ENCODE measurements around the gene RNF126. TPM values are rescaled to one million over a fixed set of nuclear protein-coding genes. Genes with fewer than 3 reads are reported as not detected.
"Not testable (repeated sequence)": the region's sequence is repeated elsewhere in the genome, so short reads cannot be mapped to it uniquely, and the experiment has no call there.

RNF126 gene
- total RNA-seq, 1 experiment from 2014 or later, result 23.5 TPM

- no peaks in the 10 kb centered on the region for H3K27me3 ChIP-seq
- H3K36me3 ChIP-seq, result no peaks in the 10 kb centered on the region; the same call in 1 of the 2 replicates
- no peaks in the 10 kb centered on the region for H3K9me3 ChIP-seq
- peak overlapping the region; percentile 57 for H3K4me3 ChIP-seq
- DNase-seq, result no peak
Observed at GRCh38 chr19:676007-676338, 13.0 kb upstream of the RNF126 start.

DNA sequence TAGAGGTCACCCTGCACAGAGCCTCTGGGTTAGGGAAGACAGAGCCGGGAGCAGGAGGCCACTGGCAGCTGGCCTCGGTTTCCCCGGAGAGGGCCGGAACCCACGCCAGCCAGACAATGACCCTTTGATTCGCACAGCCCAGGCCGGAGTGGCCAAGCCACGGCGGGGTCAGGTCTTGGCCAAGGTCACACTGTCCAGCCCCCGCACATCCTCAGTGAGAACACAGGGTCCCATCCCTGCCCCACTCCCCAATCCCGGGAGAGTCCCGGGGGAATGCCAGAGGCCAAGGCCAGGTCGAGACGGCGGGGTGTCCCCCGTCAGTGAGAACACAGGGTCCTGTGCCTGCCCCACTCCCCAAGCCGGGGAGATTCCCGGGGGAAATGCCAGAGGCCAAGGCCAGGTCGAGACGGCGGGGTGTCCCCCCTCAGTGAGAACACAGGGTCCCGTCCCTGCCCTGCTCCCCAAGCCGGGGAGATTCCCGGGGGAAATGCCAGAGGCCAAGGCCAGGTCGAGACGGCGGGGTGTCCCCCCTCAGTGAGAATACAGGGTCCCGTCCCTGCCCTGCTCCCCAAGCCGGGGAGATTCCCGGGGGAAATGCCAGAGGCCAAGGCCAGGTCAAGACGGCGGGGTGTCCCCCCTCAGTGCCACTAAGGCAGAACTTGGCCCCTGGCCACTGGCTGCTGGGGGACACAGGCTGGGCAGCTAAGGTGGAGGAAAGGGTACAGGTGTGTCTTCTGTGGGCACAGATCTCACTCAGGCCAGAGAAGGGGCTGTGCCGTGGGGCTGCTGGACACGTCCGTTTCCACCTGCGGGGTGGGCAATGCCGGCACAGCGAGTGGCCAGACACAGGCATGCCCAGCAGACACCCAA lies 11.5 kb upstream of the RNF126 start:
- H3K27me3 ChIP-seq, result no peaks in the 10 kb centered on the region
- H3K36me3 ChIP-seq, result no peaks in the 10 kb centered on the region; the same call in 1 of the 2 replicates
- H3K4me3 ChIP-seq, result no peak overlapping the region
- no peak for DNase-seq
- H3K9me3 ChIP-seq, result no peaks in the 10 kb centered on the region

DNA sequence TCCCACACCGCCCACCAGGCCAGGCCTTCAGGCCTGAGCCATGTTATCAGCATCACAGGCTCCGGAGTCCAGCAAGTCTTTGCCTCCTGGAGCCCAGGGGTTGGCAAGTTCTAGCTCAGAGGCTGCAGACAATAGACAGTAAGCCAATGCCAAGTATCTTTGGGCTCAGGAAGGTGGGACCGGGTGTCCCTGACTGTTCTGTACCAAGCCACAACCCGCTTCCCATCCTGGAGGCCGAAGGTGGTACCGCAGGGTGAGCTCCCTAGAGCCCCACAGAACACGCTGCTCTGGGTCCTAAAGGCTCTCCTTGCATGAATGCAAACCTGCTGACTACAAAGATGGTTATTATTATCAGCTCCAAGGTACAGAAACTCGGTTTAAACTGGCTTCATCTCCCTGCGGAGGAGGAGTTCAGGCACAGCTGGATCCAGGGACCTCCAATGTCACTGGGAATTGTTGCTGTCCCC lies 7.6 kb upstream of the RNF126 start:
- Histone ChIP-seq H3K27me3 (no peaks in the 10 kb centered on the region), H3K4me3 (no peak overlapping the region), H3K36me3 (no peaks in the 10 kb centered on the region), H3K9me3 (no peaks in the 10 kb centered on the region)
- no peak for DNase-seq

DNA sequence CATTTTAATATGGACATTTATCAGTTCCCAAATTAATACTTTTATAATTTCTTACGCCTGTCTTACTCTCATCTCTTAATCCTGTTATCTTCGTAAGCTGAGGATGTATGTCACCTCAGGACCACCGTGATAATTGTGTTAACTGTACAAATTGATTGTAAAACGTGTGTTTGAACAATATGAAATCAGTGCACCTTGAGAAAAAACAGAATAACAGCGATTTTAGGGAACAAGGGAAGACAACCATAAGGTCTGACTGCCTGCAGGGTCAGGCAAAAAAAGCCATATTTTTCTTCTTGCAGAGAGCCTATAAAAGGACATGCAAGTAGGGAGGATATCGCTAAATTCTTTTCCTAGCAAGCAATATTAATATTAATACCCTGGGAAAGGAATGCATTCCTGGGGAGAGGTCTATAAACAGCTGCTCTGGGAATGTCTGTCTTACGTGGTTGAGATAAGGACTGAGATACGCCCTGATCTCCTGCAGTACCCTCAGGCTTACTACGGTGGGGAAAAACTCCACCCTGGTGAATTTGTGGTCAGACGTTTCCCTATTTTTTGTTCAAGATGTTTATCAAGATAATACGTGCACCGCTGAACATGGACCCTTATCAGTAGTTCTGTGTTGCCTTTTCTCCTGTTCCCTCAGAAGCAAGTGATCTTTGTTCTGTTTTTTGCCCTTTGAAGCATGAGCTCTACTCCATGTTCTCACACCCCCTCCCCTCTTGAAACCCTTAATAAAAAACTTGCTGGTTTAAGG lies 5.8 kb upstream of the RNF126 start:
- not testable (repeated sequence) for H3K9me3 ChIP-seq, H3K36me3 ChIP-seq, H3K27me3 ChIP-seq, H3K4me3 ChIP-seq, DNase-seq

GRCh38 chr19:666985-667573 lies 4.1 kb upstream of the RNF126 start:
- H3K36me3 ChIP-seq, H3K4me3 ChIP-seq, H3K27me3 ChIP-seq, DNase-seq, H3K9me3 ChIP-seq: not testable (repeated sequence)

DNA sequence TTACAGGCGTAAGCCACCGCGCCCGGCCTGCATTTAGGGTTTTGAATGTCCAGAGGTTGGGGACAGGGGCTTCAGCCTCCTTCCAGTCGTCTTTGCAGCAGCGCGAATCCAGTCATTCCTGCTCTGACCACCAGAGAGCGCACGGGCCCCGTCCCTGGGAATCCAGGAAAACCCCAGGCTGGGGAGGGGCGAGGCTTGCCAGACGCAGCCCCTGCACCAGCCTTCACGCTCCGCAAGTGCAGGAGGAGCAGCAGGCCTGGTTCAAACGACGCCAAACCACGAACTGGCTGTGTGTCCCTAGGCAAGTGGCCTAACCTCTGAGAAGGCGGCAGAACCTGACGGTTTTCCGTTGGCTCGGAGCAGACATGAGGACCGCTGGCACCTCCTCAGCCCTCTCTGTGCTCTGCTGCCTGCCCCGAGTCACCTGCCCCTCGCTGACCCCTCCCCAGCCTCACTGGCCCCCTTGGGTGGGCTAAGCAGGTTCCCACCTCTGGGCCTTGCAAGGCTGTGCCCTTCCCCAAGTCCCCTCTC lies 2.0 kb upstream of the RNF126 start:
- H3K4me3 ChIP-seq, result no peak overlapping the region
- no peaks in the 10 kb centered on the region for H3K27me3 ChIP-seq
- no peaks in the 10 kb centered on the region for H3K36me3 ChIP-seq
- no peaks in the 10 kb centered on the region for H3K9me3 ChIP-seq
- DNase-seq, result peak; percentile 64

GRCh38 chr19:663682-664117 lies 686 bp upstream of the RNF126 start:
- Histone ChIP-seq H3K27me3 (no peaks in the 10 kb centered on the region), H3K4me3 (peak overlapping the region; percentile 62), H3K9me3 (no peaks in the 10 kb centered on the region), H3K36me3 (no peaks in the 10 kb centered on the region)
- no peak for DNase-seq

DNA sequence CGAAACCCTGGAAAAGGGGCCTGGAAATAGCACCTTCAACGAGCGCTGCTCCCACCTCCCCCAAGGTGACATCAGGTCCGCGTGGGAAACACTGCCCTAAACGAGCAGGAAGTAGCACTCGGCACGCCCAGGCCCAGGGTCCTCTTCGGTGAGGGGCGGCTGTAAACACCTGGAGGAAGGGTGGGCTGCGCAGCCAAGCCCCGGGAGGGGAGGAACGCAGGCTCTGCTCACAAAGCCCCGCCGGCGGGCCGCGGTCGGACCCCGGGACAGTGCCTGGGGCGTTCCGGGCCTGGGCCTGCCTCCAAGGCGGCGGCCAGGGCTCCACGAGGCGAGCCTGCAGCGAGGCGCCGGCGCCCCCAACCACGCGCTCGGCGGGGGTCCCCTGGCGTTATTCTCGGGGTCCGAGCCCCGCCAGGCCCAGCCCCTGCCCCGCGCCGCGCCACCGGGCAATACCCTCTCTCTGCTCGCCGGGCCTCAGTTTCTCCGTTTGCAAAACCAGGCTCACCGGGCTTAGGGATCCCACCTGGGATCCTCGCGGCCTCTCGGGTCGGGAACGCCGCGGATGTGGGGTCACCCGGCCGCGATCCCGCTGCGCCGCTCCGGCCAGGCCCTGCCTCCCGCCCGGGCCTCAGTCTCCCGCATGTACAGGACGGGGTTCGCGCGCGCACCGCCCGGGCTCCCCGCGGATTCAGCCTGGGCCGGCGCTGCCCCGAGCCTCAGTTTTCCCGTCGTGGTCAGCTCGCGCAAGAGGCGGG lies 630 bp downstream of the RNF126 start:
- Histone ChIP-seq H3K27me3 (no peaks in the 10 kb centered on the region), H3K4me3 (peak overlapping the region; percentile 68), H3K9me3 (no peaks in the 10 kb centered on the region), H3K36me3 (no peaks in the 10 kb centered on the region)
- DNase-seq, result peak; percentile 48

DNA sequence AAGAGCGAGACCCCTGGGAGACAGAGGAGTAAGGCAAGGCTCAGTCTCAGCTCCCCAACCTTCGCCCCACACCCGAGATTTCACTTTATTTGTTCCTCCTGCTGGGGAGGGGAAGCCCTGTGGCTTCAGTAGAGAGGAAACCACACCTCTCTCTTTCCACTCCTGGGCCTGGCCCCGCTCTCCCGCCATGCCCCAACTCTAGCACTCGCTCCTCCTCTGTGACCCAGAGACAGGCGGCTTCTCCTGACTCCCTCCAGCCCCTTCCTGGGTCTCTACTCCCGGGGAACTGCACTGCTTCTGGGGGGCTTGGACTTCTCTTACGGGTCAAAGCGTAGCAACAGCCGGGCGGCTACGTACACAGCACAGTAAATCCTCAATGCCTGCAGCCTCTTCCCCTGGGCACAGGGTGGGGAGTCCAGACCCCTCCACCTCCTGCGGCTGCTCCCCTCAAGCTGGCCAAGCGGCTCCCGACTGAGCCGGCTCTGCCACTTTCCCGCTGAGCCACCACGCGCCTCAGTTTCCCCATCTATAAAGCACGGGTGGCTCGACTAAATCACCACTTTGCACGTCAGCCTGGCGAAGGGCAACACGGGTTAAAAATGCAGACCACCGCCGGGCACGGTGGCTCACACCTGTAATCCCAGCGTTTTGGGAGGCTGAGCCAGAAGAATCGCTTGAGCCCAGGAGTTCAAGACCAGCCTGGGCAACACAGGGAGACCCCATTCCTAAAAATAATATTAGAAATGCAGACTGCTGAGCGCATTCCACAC lies 1.4 kb downstream of the RNF126 start:
- no peaks in the 10 kb centered on the region for H3K9me3 ChIP-seq
- no peaks in the 10 kb centered on the region for H3K36me3 ChIP-seq
- no peaks in the 10 kb centered on the region for H3K27me3 ChIP-seq
- no peak for DNase-seq
- H3K4me3 ChIP-seq, result peak overlapping the region; percentile 68

GRCh38 chr19:660793-661426 lies 2.1 kb downstream of the RNF126 start:
- H3K4me3 ChIP-seq, result peak overlapping the region; percentile 68
- H3K36me3 ChIP-seq, result no peaks in the 10 kb centered on the region
- no peak for DNase-seq
- no peaks in the 10 kb centered on the region for H3K9me3 ChIP-seq
- H3K27me3 ChIP-seq, result no peaks in the 10 kb centered on the region

GRCh38 chr19:658916-659839 lies 3.8 kb downstream of the RNF126 start:
- no peak for DNase-seq
- H3K4me3 ChIP-seq, result no peak overlapping the region
- no peaks in the 10 kb centered on the region for H3K27me3 ChIP-seq
- no peaks in the 10 kb centered on the region for H3K9me3 ChIP-seq
- no peaks in the 10 kb centered on the region; the same call in none of the 2 replicates for H3K36me3 ChIP-seq

- Histone ChIP-seq H3K36me3 (peaks cover 3% of the 10 kb centered on the region), H3K4me3 (no peak overlapping the region), H3K9me3 (no peaks in the 10 kb centered on the region), H3K27me3 (no peaks in the 10 kb centered on the region)
- DNase-seq, result no peak
Observed at GRCh38 chr19:658059-658839, 4.8 kb downstream of the RNF126 start.

DNA sequence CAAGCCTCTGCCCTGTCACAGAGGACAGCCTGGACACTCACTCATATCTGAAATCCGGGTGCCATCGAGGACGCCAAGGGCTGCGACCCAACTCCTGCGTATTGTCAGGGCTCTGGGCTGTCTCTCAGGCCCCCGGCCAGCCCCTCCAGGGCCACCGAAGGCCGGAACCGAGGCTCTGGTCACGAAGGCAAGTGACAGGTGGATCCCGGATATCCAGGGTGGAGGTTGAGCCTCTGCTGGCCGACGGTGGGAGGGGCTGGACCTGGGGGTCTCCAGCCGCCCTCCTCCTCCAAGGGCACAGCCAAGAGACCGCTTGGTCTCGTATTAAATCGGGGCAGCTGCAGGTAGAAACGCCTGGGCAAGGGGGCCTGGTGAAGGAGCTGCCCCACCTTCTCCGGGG lies 5.4 kb downstream of the RNF126 start:
- Histone ChIP-seq H3K4me3 (no peak overlapping the region), H3K27me3 (no peaks in the 10 kb centered on the region), H3K9me3 (no peaks in the 10 kb centered on the region), H3K36me3 (peaks cover 3% of the 10 kb centered on the region)
- no peak for DNase-seq

All from MG63 (cell line).